Breast epithelium (tissue), 3 donors: ENCODE measurements around the gene WDFY2.

Experiments used
- POLR2A ChIP-seq: fragments of 450-650 bp; IDR thresholded peaks from one replicate; pipeline ENCODE4 v1.6.1; 2016; ENCODE audit warnings: antibody characterized with exemption, mild to moderate bottlenecking, moderate library complexity
- TF ChIP-seq, protein P1 (sequence below), 3 donors: fragments of 450-650 bp; IDR thresholded peaks; one replicate each; pipeline ENCODE4 v1.5.1; 2016 to 2017; ENCODE audit warnings: antibody characterized with exemption in 3 of 3, mild to moderate bottlenecking in 3 of 3, moderate library complexity in 3 of 3

DNA sequence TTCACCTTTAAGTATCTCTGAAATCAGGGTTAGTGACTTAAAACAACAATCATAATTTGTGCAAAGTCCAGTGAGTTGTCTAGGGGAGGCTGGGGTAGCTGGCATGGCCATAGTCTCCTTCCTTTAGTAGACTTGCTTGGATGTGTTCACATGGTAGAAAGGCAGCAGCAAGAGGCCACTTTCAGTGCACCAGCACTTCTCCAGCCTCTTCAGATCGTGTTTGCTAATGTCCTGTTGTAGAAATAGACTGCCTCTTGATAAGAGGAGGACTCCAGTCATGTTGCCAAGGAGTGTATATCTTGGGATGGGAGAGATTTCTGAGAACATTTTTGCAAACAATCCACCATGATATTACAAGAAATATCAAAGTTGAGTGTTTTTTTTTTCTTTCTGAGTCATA is 22.9 kb downstream of the WDFY2 start:
- TF ChIP-seq, protein P1, sequence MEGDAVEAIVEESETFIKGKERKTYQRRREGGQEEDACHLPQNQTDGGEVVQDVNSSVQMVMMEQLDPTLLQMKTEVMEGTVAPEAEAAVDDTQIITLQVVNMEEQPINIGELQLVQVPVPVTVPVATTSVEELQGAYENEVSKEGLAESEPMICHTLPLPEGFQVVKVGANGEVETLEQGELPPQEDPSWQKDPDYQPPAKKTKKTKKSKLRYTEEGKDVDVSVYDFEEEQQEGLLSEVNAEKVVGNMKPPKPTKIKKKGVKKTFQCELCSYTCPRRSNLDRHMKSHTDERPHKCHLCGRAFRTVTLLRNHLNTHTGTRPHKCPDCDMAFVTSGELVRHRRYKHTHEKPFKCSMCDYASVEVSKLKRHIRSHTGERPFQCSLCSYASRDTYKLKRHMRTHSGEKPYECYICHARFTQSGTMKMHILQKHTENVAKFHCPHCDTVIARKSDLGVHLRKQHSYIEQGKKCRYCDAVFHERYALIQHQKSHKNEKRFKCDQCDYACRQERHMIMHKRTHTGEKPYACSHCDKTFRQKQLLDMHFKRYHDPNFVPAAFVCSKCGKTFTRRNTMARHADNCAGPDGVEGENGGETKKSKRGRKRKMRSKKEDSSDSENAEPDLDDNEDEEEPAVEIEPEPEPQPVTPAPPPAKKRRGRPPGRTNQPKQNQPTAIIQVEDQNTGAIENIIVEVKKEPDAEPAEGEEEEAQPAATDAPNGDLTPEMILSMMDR (IDR thresholded peaks at IDR 0.05): no peak
- TF ChIP-seq POLR2A: no peak
